Loucy (cell line): ENCODE data around the gene C1QTNF1.

ENCODE experiments used
- H2AFZ ChIP-seq: fragments of 200-600 bp; sonication (generic); 2 replicates; pipeline ENCODE4 v1.6.0; 2016; ENCODE audit warnings: antibody characterized with exemption, mild to moderate bottlenecking, low read length, moderate library complexity
- H3F3A ChIP-seq: fragments of 200-600 bp; 2 replicates; pipeline ENCODE4 v1.6.0; 2016; ENCODE audit warnings: antibody characterized with exemption, low read depth, mild to moderate bottlenecking
- H3K27me3 ChIP-seq: fragments of 200-600 bp; sonication (generic); 2 replicates; pipeline ENCODE4 v1.6.1; 2014; ENCODE audit warnings: low read length, mild to moderate bottlenecking; ENCODE audit not compliant: insufficient read depth, poor library complexity, severe bottlenecking
- H3K36me3 ChIP-seq: fragments of 200-600 bp; sonication (generic); 2 replicates; pipeline ENCODE4 v1.6.1; 2016; ENCODE audit warnings: low read length; ENCODE audit not compliant: insufficient read depth
- H3K4me1 ChIP-seq: fragments of 200-600 bp; sonication (generic); 2 replicates; pipeline ENCODE4 v1.5.1; 2014; ENCODE audit warnings: low read length, mild to moderate bottlenecking; ENCODE audit not compliant: insufficient read depth, poor library complexity, severe bottlenecking
- H3K4me2 ChIP-seq: fragments of 200-600 bp; sonication (generic); 2 replicates; pipeline ENCODE4 v1.6.0; 2014; ENCODE audit warnings: antibody characterized with exemption, low read length, low read depth, mild to moderate bottlenecking; ENCODE audit not compliant: poor library complexity, severe bottlenecking
- H3K4me3 ChIP-seq: fragments of 200-600 bp; sonication (generic); 2 replicates; pipeline ENCODE4 v1.5.1; 2014; ENCODE audit warnings: low read length, mild to moderate bottlenecking, mixed read lengths; ENCODE audit not compliant: poor library complexity, severe bottlenecking
- H3K79me2 ChIP-seq: fragments of 200-600 bp; sonication (generic); 2 replicates; pipeline ENCODE4 v1.6.1; 2014; ENCODE audit warnings: low read length; ENCODE audit not compliant: insufficient read depth
- H3K9ac ChIP-seq: fragments of 200-600 bp; sonication (generic); 2 replicates; pipeline ENCODE4 v1.6.0; 2014; ENCODE audit warnings: mild to moderate bottlenecking, low read depth, low read length, moderate library complexity; ENCODE audit not compliant: poor library complexity, severe bottlenecking
- H3K9me2 ChIP-seq: fragments of 200-600 bp; sonication (generic); replicated peaks from 2 replicates; pipeline ENCODE4 v1.6.1; 2016; ENCODE audit warnings: low read depth, low read length, mixed read lengths
- H3K9me3 ChIP-seq: fragments of 200-600 bp; sonication (generic); 2 replicates; pipeline ENCODE4 v1.6.1; 2014; ENCODE audit warnings: mild to moderate bottlenecking, antibody characterized with exemption, low read length, low read depth; ENCODE audit not compliant: insufficient read depth
- H4K20me1 ChIP-seq: fragments of 200-600 bp; sonication (generic); 2 replicates; pipeline ENCODE4 v1.6.0; 2014; ENCODE audit warnings: antibody characterized with exemption, low read length, mild to moderate bottlenecking; ENCODE audit not compliant: insufficient read depth, poor library complexity, severe bottlenecking
- EZH2phosphoT487 ChIP-seq: fragments of 200-600 bp; IDR thresholded peaks from 2 replicates; pipeline ENCODE4 v1.6.1; 2018; ENCODE audit warnings: antibody characterized with exemption, mild to moderate bottlenecking, moderate library complexity, borderline replicate concordance
- TF ChIP-seq, protein P1 (sequence below): fragments of 200-600 bp; sonication (generic); conservative IDR thresholded peaks from 2 replicates; pipeline ENCODE4 v1.5.1; 2014; ENCODE audit warnings: mild to moderate bottlenecking, antibody characterized with exemption, low read length

Gene C1QTNF1

DNA sequence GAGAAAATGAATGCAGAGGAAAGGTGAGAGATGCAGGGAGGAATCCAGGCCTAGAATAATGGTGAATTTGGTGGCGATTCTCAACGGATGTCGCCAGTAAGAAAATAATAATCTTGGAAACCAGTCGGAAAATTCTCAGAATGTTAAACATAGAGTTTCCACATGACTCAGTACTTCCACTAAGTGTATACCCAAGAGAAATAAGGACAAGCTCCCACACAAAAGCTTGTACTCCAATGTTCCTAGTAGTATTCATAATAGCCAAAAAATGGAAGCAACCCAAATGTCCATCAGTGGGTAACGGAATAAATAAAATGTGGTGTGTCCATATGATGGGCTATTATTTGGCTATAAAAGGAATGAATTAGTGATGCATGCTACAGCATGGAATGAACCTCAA, 31.2 kb downstream of the C1QTNF1 start:
- H2AFZ ChIP-seq: no peak overlapping the region
- no peak for TF ChIP-seq EZH2phosphoT487
- TF ChIP-seq, protein P1, sequence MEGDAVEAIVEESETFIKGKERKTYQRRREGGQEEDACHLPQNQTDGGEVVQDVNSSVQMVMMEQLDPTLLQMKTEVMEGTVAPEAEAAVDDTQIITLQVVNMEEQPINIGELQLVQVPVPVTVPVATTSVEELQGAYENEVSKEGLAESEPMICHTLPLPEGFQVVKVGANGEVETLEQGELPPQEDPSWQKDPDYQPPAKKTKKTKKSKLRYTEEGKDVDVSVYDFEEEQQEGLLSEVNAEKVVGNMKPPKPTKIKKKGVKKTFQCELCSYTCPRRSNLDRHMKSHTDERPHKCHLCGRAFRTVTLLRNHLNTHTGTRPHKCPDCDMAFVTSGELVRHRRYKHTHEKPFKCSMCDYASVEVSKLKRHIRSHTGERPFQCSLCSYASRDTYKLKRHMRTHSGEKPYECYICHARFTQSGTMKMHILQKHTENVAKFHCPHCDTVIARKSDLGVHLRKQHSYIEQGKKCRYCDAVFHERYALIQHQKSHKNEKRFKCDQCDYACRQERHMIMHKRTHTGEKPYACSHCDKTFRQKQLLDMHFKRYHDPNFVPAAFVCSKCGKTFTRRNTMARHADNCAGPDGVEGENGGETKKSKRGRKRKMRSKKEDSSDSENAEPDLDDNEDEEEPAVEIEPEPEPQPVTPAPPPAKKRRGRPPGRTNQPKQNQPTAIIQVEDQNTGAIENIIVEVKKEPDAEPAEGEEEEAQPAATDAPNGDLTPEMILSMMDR: no peak
- H3K4me3 ChIP-seq: no peak overlapping the region
- H4K20me1 ChIP-seq: no peaks in the 10 kb centered on the region
- H3K4me1 ChIP-seq: no peaks in the 10 kb centered on the region
- no peaks in the 10 kb centered on the region for H3K36me3 ChIP-seq
- no peaks in the 10 kb centered on the region for H3K9me2 ChIP-seq
- H3F3A ChIP-seq: no peaks in the 10 kb centered on the region
- H3K9ac ChIP-seq: no peak overlapping the region
- no peaks in the 10 kb centered on the region for H3K27me3 ChIP-seq
- no peak overlapping the region for H3K4me2 ChIP-seq
- H3K9me3 ChIP-seq: no peaks in the 10 kb centered on the region
- H3K79me2 ChIP-seq: no peaks in the 10 kb centered on the region

- H4K20me1 ChIP-seq: no peaks in the 10 kb centered on the region
- H2AFZ ChIP-seq: no peak overlapping the region
- H3K9me2 ChIP-seq: no peaks in the 10 kb centered on the region
- no peaks in the 10 kb centered on the region for H3K27me3 ChIP-seq
- H3F3A ChIP-seq: no peaks in the 10 kb centered on the region
- H3K9ac ChIP-seq: no peak overlapping the region
- no peaks in the 10 kb centered on the region for H3K79me2 ChIP-seq
- no peak overlapping the region for H3K4me2 ChIP-seq
- no peak for TF ChIP-seq EZH2phosphoT487
- TF ChIP-seq, protein P1: no peak
- no peak overlapping the region for H3K4me3 ChIP-seq
- no peaks in the 10 kb centered on the region for H3K4me1 ChIP-seq
- no peaks in the 10 kb centered on the region for H3K9me3 ChIP-seq
- H3K36me3 ChIP-seq: no peaks in the 10 kb centered on the region
Observed at GRCh38 chr17:79057737-79058385, 33.9 kb downstream of the C1QTNF1 start.

DNA sequence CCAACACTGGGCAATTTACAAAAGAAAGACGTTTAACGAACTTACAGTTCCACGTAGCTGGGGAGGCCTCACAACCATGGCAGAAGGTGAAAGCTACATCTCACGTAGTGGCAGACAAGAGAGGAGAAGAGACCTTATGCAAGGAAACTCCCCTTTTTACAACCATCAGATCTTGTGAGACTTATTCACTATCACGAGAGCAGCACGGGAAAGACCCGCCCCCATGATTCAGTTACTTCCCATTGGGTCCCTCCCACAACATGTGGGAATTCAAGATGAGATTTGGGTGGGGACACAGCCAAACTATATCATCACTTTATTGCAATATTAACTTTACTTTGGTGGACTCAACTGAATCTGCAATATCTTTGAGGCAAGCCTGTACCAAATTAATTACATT, 38.7 kb downstream of the C1QTNF1 start:
- Histone ChIP-seq H3K4me3 (no peak overlapping the region), H3K9me2 (no peaks in the 10 kb centered on the region), H3K36me3 (no peaks in the 10 kb centered on the region), H3K9me3 (no peaks in the 10 kb centered on the region), H4K20me1 (no peaks in the 10 kb centered on the region), H3K9ac (no peak overlapping the region), H2AFZ (no peak overlapping the region), H3K4me2 (no peak overlapping the region), H3K4me1 (no peaks in the 10 kb centered on the region), H3K27me3 (no peaks in the 10 kb centered on the region), H3F3A (no peaks in the 10 kb centered on the region), H3K79me2 (no peaks in the 10 kb centered on the region)
- TF ChIP-seq EZH2phosphoT487: no peak
- TF ChIP-seq, protein P1: no peak
